A549 treated with AZD9567 at 1 μM for 4 hours (cell line): Measurements from ENCODE around the gene HSD11B2. TPM values are rescaled to one million over a fixed set of nuclear protein-coding genes. Genes with fewer than 3 reads are reported as not detected.

Experiments
- total RNA-seq: library from RNA; stranded (reverse); fragments of 200-300 nt; extraction: Qiagen RNA extraction; gene quantifications from 5 replicates; pipeline ENCODE4 v1.2.3, GENCODE V29; 2022; ENCODE audit not compliant: insufficient read depth

The HSD11B2 gene
- total RNA-seq = 1.6 to 2.2 TPM (median 1.8 TPM) in 5 replicates

GRCh38 chr16:67430977-67431774 is at the start of gene HSD11B2:
HSD11B2 (plus strand) TSS chr16:67431121; CDS start chr16:67431249, 128 bp downstream.

GRCh38 chr16:67393111-67393787 is 37.7 kb upstream of the HSD11B2 start, which contains the start of gene TPPP3:
TPPP3 (minus strand) TSS chr16:67393498; CDS start chr16:67391111, 2,387 bp downstream.

GRCh38 chr16:67415872-67416793 is 14.8 kb upstream of the HSD11B2 start, which contains the start of gene ZDHHC1:
ZDHHC1 (minus strand) TSS chr16:67416477; CDS start chr16:67407775, 8,702 bp downstream.

GRCh38 chr16:67480833-67481560 is 50.1 kb downstream of the HSD11B2 start, which contains the start of gene ATP6V0D1:
ATP6V0D1 (minus strand) TSS chr16:67481157; CDS start chr16:67481086, 71 bp downstream.

GRCh38 chr16:67483150-67483549 is 52.2 kb downstream of the HSD11B2 start, which contains the start of gene AGRP:
AGRP (minus strand) TSS chr16:67483547; CDS start chr16:67483398, 149 bp downstream.

Other genes starting within 250 kb of the HSD11B2 start
- gene MATCAP1, start 247.2 kb upstream of the HSD11B2 start, total RNA-seq = 5.3 to 8.6 TPM (median 6.8 TPM) in 5 replicates
- 0.07 to 0.15 TPM (median 0.12 TPM) in 4 of 5 replicates, not detected in the other for gene EXOC3L1, start 241.0 kb upstream of the HSD11B2 start, total RNA-seq
- gene E2F4, start 239.0 kb upstream of the HSD11B2 start, total RNA-seq = 102 to 121 TPM (median 104 TPM) in 5 replicates
- 1.6 to 1.7 TPM (median 1.7 TPM) in 4 of 5 replicates, not detected in the other for gene ELMO3, start 232.0 kb upstream of the HSD11B2 start, total RNA-seq
- gene TMEM208, start 204.0 kb upstream of the HSD11B2 start, total RNA-seq = 87.8 to 101 TPM (median 94.4 TPM) in 5 replicates
- 31.6 to 55.6 TPM (median 50.4 TPM) in 5 replicates for gene FHOD1, start 183.6 kb upstream of the HSD11B2 start, total RNA-seq
- 0.41 to 2.0 TPM (median 1.5 TPM) in 5 replicates for gene SLC9A5, start 182.1 kb upstream of the HSD11B2 start, total RNA-seq
- gene PLEKHG4, start 151.6 kb upstream of the HSD11B2 start, total RNA-seq = 10.3 to 13.6 TPM (median 13.0 TPM) in 5 replicates
- 0.11 to 0.85 TPM (median 0.27 TPM) in 4 of 5 replicates, not detected in the other for gene KCTD19, start 104.4 kb upstream of the HSD11B2 start, total RNA-seq
- 0.13 to 0.29 TPM (median 0.15 TPM) in 3 of 5 replicates, not detected in the others for gene LRRC36, start 104.3 kb upstream of the HSD11B2 start, total RNA-seq
- gene TPPP3, start 37.6 kb upstream of the HSD11B2 start, total RNA-seq = 2.1 to 13.9 TPM (median 13.1 TPM) in 5 replicates
- gene ZDHHC1, start 14.6 kb upstream of the HSD11B2 start, total RNA-seq = 3.8 to 7.5 TPM (median 7.0 TPM) in 5 replicates
- 94.7 to 122 TPM (median 111 TPM) in 5 replicates for gene ATP6V0D1, start 50.0 kb downstream of the HSD11B2 start, total RNA-seq
- not detected in 5 replicates for gene AGRP, start 52.4 kb downstream of the HSD11B2 start, total RNA-seq
- gene RIPOR1, start 97.7 kb downstream of the HSD11B2 start, total RNA-seq = 36.7 to 43.5 TPM (median 40.1 TPM) in 5 replicates
- 32.8 to 40.3 TPM (median 34.0 TPM) in 5 replicates for gene CTCF, start 131.4 kb downstream of the HSD11B2 start, total RNA-seq
- 0.62 to 2.4 TPM (median 2.1 TPM) in 5 replicates for gene CARMIL2, start 214.0 kb downstream of the HSD11B2 start, total RNA-seq
- 34.7 to 38.7 TPM (median 36.6 TPM) in 5 replicates for gene ACD, start 229.1 kb downstream of the HSD11B2 start, total RNA-seq
- 1.8 to 2.2 TPM (median 2.1 TPM) in 4 of 5 replicates, not detected in the other for gene PARD6A, start 229.8 kb downstream of the HSD11B2 start, total RNA-seq
- gene ENKD1, start 235.6 kb downstream of the HSD11B2 start, total RNA-seq = 3.3 to 12.0 TPM (median 10.3 TPM) in 5 replicates
- gene C16orf86, start 235.7 kb downstream of the HSD11B2 start, total RNA-seq = 0.10 to 0.20 TPM in 2 of 5 replicates, not detected in the others